ENCODE results near the gene PATJ. TPM values are rescaled to one million over a fixed set of nuclear protein-coding genes. Genes with fewer than 3 reads are reported as not detected.

Gene PATJ
- total RNA-seq, 6 experiments from 2014 or later: 19.0 to 49.0 (median 26.7) TPM

- TF ChIP-seq POLR2A (IDR thresholded peaks at IDR 0.05) (no peak), CTCF (IDR thresholded peaks at IDR 0.05) (no peak)
- no peak overlapping the region for H3K4me3 ChIP-seq
- no peaks in the 10 kb centered on the region for H3K9me3 ChIP-seq
- H3K27me3 ChIP-seq: no peaks in the 10 kb centered on the region
- DNase-seq: no peak
- no peaks in the 10 kb centered on the region for H3K36me3 ChIP-seq
- no peak overlapping the region for H3K27ac ChIP-seq
- ATAC-seq: no peak
- intact Hi-C loops (cut with DNase I): no loop called here
- whole genome bisulfite sequencing (ENCODE audit: insufficient coverage, low coverage, low lambda C conversion rate, missing lambda C conversion rate): 84% methylated on average over 4 of the region's 4 CpGs
- peaks cover 0 to 26% (median 7%) of the 10 kb centered on the region in 4 donors for H3K4me1 ChIP-seq
Measured at GRCh38 chr1:61976566-61976965, 234.3 kb downstream of the PATJ start.

- intact Hi-C loops (cut with DNase I): no loop called here
- Histone ChIP-seq H3K27ac (no peak overlapping the region), H3K36me3 (no peaks in the 10 kb centered on the region), H3K27me3 (no peaks in the 10 kb centered on the region), H3K4me1 (peaks cover 0 to 13% (median 1%) of the 10 kb centered on the region in 4 donors), H3K4me3 (no peak overlapping the region), H3K9me3 (no peaks in the 10 kb centered on the region)
- no peak for TF ChIP-seq POLR2A (IDR thresholded peaks at IDR 0.05)
- TF ChIP-seq CTCF (IDR thresholded peaks at IDR 0.05): no peak
- DNase-seq: no peak
- no peak for ATAC-seq
Measured at GRCh38 chr1:61978796-61979195, 236.5 kb downstream of the PATJ start.

- no peak for ATAC-seq
- Histone ChIP-seq H3K4me1 (peaks cover 0 to 7% (median 0%) of the 10 kb centered on the region in 4 donors), H3K4me3 (no peak overlapping the region), H3K27me3 (no peaks in the 10 kb centered on the region), H3K9me3 (no peaks in the 10 kb centered on the region), H3K27ac (no peak overlapping the region), H3K36me3 (no peaks in the 10 kb centered on the region)
- TF ChIP-seq POLR2A (IDR thresholded peaks at IDR 0.05) (no peak), CTCF (IDR thresholded peaks at IDR 0.05) (no peak)
- DNase-seq: no peak
- intact Hi-C loops (cut with DNase I): no loop called here
- 69% methylated on average over 3 of the region's 4 CpGs for WGBS (ENCODE audit: insufficient coverage, low coverage, low lambda C conversion rate, missing lambda C conversion rate)
Measured at GRCh38 chr1:61979729-61980128, 237.4 kb downstream of the PATJ start.

- H3K4me3 ChIP-seq: no peak overlapping the region
- no peaks in the 10 kb centered on the region for H3K27me3 ChIP-seq
- H3K9me3 ChIP-seq: no peaks in the 10 kb centered on the region
- H3K4me1 ChIP-seq: no peaks in the 10 kb centered on the region
- H3K27ac ChIP-seq: no peak overlapping the region
- TF ChIP-seq CTCF (IDR thresholded peaks at IDR 0.05) (no peak), POLR2A (IDR thresholded peaks at IDR 0.05) (no peak)
- ATAC-seq (no peak), DNase-seq (no peak)
- no peaks in the 10 kb centered on the region for H3K36me3 ChIP-seq
- intact Hi-C loops (cut with DNase I): no loop called here
- 77% methylated on average over 4 of the region's 4 CpGs for WGBS (ENCODE audit: insufficient coverage, low coverage, low lambda C conversion rate, missing lambda C conversion rate)
Measured at GRCh38 chr1:61980561-61980960, 238.3 kb downstream of the PATJ start.
